DMS153 treated with DMSO at 0.1 percent for 48 hours (cell line): Measurements from ENCODE around the gene CENPF.
"Not testable (repeated sequence)": the region's sequence is repeated elsewhere in the genome, so short reads cannot be mapped to it uniquely, and the experiment has no call there.

Experiments used
- DNase-seq: peaks from one replicate; lab custom pipeline; 2025; ENCODE audit not compliant: unreplicated experiment; lab: John Stamatoyannopoulos, UW

The CENPF gene, protein sequence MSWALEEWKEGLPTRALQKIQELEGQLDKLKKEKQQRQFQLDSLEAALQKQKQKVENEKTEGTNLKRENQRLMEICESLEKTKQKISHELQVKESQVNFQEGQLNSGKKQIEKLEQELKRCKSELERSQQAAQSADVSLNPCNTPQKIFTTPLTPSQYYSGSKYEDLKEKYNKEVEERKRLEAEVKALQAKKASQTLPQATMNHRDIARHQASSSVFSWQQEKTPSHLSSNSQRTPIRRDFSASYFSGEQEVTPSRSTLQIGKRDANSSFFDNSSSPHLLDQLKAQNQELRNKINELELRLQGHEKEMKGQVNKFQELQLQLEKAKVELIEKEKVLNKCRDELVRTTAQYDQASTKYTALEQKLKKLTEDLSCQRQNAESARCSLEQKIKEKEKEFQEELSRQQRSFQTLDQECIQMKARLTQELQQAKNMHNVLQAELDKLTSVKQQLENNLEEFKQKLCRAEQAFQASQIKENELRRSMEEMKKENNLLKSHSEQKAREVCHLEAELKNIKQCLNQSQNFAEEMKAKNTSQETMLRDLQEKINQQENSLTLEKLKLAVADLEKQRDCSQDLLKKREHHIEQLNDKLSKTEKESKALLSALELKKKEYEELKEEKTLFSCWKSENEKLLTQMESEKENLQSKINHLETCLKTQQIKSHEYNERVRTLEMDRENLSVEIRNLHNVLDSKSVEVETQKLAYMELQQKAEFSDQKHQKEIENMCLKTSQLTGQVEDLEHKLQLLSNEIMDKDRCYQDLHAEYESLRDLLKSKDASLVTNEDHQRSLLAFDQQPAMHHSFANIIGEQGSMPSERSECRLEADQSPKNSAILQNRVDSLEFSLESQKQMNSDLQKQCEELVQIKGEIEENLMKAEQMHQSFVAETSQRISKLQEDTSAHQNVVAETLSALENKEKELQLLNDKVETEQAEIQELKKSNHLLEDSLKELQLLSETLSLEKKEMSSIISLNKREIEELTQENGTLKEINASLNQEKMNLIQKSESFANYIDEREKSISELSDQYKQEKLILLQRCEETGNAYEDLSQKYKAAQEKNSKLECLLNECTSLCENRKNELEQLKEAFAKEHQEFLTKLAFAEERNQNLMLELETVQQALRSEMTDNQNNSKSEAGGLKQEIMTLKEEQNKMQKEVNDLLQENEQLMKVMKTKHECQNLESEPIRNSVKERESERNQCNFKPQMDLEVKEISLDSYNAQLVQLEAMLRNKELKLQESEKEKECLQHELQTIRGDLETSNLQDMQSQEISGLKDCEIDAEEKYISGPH (N-terminal part only)

DNA sequence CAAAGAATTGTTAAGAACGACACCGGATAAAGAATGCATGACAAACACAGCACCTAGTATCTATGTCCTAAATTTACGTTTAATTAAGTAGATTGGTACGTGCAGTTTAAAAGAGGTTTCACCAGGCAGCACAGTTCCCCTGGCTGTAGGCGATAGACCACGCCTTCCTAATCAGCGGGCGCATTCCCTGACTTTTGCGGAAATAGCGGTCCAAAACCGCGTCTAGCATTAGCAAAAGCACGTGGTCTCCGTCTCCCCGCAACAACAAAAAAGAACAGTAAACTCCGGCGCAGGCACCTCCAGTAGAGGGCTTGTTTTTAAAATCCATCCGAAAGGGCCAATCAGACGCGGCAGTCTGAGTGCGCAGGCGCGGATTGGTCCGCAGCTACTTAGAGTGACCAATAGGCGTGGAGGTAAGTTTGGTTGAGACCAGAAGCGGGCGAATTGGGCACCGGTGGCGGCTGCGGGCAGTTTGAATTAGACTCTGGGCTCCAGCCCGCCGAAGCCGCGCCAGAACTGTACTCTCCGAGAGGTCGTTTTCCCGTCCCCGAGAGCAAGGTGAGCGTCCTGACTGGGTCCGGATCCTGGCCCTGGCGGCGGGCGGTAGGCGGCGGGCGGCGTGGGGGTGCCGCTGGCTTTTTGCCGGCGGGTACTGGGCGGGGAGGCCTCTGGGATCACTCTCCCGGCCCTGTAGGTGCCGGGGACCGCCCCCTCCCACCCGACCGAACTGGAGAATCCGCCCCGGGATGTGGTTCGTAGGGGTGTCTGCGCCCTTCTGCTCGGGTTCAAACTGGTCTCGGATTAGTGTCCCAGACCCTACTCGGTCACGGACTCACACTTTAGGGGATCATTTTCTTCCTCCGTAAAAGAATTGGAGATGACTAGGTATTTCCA lies at the start of gene CENPF:
TSS of gene CENPF (plus strand) at position 432 of the 894 bp plus-strand sequence. CDS start 10,560 bp downstream, outside the sequence.
- DNase-seq = peak; percentile 99

GRCh38 chr1:214557952-214558735 lies 44.9 kb upstream of the CENPF start:
- DNase-seq = no peak

DNA sequence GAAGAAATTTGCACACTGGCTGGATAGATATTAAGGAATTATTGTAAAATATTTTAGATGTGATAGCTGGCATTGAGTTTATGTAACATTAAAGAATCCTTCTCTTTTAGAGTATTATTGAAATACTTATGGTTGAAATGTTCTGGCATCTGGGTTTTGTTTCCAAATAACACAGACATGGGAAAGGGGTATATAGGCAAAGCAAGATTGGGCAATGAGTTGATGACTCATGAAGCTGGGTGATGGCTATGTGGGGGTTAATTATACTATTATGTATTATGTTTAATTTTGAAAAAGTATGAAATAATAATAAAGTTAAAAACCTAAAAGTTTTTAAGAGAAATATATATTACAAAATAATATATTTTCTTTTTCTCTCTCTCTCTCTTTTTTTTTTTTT lies 39.1 kb upstream of the CENPF start:
- no peak for DNase-seq

DNA sequence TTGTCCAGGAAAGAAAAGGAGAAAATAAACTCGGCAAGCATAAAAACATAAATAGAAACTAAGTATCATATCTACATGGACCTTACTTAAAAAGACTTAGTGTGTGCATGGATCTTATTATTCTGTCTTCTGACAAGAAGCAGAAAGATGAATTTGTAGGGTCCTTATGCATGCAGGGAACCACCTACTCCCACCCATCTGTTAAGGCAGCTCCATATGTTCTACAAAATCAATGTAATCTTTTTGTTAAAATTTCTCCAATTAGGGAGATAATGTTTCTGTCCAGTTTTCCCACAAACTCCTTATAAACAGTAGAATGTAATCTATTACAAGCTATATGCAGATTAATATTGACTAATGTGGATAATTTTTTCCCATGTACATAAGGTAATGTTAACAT lies 37.7 kb upstream of the CENPF start:
- DNase-seq = no peak

DNA sequence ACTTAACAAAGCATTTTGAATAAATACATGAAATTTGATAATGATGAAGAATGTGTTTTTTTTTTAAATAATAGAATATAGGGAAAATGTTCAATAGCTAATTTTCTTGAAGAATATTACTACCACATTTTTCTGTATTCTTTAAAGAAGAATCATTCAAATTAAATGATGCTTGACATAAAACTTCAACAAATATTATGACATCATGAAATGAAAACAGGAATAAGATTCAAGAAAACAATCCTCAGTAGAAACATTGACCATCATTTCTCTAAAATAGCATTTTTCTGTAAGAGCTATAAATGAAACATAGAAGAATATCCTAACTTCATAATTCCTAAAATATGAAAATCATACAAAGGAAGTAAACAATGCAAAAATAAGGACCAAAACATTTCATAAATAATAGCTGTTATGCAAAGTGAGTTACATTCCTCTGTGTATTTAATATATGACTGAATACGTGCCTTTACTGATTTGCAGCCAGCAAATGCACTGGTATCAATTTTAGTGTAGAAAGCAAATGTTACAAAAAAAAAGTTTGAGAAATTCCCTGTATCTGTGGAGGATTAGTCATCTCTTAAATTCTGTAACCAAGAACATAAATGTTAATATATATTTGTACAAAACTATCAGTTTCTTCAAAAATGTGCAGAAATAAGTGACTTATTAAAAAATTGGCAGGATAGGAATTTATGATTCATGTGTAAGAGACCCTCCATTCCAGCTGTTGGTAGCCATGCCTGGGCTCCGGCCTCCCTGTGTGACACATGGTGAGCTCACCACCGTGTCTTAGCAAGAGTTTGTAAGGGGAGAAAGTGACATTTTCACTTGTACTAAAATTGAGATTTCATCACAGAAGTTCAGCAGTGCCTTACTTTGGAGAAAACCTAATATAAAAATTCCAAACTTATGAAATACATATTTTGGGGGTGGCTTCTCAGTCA lies 36.6 kb upstream of the CENPF start:
- DNase-seq = no peak

- DNase-seq = no peak
Measured at GRCh38 chr1:214567481-214567980, 35.5 kb upstream of the CENPF start.

DNA sequence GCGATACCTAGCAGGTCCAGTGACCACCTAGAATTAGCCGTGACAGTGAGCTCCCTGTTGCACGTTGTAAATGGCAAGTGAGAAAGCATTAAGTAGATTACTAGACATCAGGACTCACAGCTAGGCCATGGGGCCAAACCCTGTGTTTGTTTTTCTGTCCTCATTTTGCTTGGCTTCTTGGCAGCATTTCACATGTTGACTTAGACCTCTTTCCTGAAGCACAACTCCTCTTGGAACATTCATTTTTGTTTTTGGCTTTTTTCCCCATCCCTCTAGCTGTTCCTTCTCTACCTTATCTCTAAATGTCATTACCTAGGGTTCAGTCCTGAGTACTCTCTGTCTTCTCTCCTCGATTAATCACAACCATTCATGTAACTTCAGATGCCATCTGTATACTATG lies 34.7 kb upstream of the CENPF start:
- DNase-seq = no peak

- DNase-seq = no peak
Measured at GRCh38 chr1:214569357-214570004, 33.5 kb upstream of the CENPF start.

DNA sequence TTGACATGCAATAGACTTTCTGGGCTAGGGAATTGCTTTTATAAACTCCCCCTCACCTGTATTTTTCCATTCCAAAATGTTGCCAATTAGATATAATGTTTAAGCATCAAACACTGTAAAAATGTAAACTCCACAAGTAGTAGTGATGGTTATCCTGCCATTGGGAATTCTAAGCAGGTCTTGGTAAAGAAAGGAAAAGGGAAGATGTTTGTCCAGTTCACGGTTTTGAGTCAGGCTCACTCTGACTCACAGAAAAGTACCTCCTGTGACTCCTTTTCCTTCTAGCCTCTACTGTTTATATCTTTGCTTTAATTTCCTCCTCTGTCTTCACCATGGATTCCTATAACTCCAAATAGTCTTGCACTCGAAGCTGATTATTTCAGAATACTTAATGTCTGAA lies 32.6 kb upstream of the CENPF start:
- DNase-seq = no peak

DNA sequence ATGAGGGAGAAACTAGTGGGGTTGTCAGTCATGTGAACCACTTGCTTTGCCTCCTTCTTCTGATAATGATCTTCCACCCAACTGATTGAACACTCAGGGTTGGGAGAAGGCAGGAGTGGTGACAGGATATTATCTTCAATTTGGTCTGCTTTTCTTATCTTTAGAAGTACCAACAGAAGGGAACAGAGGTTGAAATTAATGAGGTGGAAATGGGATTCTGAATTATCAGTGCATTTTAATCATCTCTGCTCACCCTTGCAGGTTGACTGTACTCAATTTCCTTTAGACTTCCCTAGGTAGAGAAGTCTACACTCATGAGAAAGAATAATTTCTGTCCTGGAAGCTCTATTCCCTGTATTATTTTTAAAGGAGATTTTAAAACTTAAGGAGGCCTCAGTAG lies 31.7 kb upstream of the CENPF start:
- no peak for DNase-seq

DNA sequence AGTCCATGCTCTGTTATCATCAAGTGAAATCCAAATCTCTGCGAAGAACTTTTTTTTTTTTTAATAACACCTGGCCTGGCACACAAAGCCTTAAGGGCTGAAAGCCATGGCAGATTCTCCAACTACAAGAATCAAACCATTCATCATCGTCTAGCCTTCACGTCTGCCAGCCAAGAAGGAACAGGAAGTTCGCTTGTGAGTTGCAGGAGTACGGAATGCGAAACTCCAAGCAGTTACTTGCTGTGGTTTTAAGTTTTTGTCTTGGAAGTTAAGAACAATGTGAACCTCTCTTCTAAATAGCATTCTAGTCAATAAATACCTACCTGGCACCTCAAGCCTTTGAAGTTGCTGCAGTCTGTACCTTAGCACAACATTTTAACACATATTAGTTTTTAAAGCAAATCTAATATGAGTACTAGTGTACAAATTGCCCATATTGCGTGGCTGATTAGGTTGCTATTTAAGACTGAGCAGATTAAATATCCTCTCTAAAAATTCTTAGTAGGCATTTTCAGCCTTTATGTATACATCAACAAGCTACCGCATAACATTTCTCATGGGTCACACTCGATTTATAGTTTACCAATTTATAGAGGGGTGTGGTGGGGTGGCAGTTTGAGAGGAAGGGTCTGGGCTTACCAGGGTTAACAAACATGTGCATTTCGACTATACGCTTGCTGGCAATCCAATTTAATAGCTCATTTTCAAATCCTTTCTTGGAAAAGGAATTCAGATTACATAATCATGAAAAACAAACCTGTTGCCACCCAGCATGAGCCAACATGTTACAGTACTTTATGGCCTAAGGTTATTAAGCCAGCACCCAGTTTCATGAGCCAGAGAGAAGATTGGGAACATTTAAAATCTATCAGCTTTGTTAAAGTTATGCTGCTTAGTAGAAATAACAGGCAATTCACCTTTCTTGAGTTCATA lies 29.3 kb upstream of the CENPF start:
- DNase-seq = no peak

GRCh38 chr1:214574598-214575411 lies 28.2 kb upstream of the CENPF start:
- no peak for DNase-seq

DNA sequence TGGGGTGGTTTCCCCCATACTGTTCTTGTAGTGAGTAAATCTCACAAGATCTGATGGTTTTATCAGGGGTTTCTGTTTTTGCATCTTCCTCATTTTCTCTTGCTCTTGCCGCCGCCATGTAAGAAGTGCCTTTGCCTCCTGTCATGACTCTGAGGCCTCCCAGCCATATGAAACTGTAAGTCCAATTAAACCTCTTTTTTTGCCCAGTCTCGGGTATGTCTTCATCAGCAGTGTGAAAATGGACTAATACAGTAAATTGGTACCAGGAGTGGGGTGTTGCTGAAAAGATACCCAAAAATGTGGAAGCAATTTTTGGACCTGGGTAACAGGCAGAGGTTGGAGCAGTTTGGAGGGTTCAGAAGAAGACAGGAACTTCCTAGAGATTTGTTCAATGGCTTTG lies 26.9 kb upstream of the CENPF start:
- DNase-seq = not testable (repeated sequence)

- DNase-seq = no peak
Measured at GRCh38 chr1:214579183-214579582, 23.8 kb upstream of the CENPF start.

DNA sequence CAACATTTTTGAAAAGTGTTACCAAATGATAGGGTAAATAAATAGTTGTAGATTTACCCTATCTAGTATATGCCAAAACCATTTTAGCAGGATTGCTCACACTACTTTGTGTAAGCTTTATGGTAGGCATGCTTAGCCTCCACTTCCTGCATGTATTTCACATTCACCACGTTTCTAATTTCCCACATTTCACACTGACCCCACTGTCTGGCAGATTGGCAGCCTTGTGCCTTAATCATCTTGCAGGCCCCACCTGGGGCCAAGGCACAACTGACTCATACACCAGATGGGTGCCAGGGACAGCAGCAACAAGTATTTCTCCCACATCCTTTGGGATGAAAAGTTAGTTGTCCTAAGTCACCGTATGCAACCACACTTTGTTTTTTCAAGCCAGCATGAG lies 21.2 kb upstream of the CENPF start:
- DNase-seq = no peak
